ENCODE results near the gene NELL1. TPM values are rescaled to one million over a fixed set of nuclear protein-coding genes. Genes with fewer than 3 reads are reported as not detected.

NELL1 gene
- total RNA-seq, 3 donors from 2014 or later (not counting 1 experiment from before 2014, with no cell fraction given): not detected

DNA sequence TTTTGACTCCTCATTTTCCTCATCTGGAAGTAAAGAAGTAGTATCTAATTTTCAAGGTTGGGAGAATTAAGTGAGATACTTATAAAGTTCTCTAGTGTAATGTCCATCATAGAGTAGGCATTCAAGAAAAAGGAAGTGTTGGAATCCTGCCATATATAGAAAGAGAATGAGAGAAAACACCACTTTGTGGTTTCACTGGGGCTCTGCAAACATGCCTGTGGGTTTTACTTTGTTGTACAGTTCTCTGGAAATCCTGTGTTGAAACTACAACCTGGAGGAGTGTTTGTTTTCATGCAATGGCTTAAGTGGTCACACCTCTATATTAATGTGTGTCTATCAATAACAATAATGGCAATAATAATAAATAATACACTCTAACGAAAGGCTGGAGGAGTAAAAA is 741.7 kb downstream of the NELL1 start:
- Histone ChIP-seq H3K36me3 (ENCODE audit: control insufficient read depth, insufficient read depth, low read length) (no peaks in the 10 kb centered on the region), H3K9me3 (ENCODE audit: control insufficient read depth, insufficient read depth, low read length) (no peaks in the 10 kb centered on the region), H3K4me3 (ENCODE audit: low read length) (no peak overlapping the region), H3K27ac (ENCODE audit: low read length) (no peak overlapping the region), H3K27me3 (ENCODE audit: control insufficient read depth, insufficient read depth, low read length) (no peaks in the 10 kb centered on the region), H3K4me1 (ENCODE audit: control insufficient read depth, insufficient read depth, low read length) (no peaks in the 10 kb centered on the region)
- ATAC-seq (no peak), DNase-seq (no peak)
- H3K36me3 Mint-ChIP-seq: no peaks in the 10 kb centered on the region
- no peaks in the 10 kb centered on the region for H3K4me1 Mint-ChIP-seq
- TF ChIP-seq, protein P1, sequence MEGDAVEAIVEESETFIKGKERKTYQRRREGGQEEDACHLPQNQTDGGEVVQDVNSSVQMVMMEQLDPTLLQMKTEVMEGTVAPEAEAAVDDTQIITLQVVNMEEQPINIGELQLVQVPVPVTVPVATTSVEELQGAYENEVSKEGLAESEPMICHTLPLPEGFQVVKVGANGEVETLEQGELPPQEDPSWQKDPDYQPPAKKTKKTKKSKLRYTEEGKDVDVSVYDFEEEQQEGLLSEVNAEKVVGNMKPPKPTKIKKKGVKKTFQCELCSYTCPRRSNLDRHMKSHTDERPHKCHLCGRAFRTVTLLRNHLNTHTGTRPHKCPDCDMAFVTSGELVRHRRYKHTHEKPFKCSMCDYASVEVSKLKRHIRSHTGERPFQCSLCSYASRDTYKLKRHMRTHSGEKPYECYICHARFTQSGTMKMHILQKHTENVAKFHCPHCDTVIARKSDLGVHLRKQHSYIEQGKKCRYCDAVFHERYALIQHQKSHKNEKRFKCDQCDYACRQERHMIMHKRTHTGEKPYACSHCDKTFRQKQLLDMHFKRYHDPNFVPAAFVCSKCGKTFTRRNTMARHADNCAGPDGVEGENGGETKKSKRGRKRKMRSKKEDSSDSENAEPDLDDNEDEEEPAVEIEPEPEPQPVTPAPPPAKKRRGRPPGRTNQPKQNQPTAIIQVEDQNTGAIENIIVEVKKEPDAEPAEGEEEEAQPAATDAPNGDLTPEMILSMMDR (IDR thresholded peaks at IDR 0.05): no peak
- no CpG with 5 or more reads among the region's 1 CpG for WGBS (ENCODE audit: insufficient coverage)
- no peak overlapping the region for H3K27ac Mint-ChIP-seq
- H3K9me3 Mint-ChIP-seq: peaks cover 9 to 15% of the 10 kb centered on the region in 2 donors
- no peaks in the 10 kb centered on the region for H3K27me3 Mint-ChIP-seq (ENCODE audit: low read depth in 2 of 2)
- no peak overlapping the region for H3K4me3 Mint-ChIP-seq
- intact Hi-C loops (cut with micrococcal nuclease): no loop called here

DNA sequence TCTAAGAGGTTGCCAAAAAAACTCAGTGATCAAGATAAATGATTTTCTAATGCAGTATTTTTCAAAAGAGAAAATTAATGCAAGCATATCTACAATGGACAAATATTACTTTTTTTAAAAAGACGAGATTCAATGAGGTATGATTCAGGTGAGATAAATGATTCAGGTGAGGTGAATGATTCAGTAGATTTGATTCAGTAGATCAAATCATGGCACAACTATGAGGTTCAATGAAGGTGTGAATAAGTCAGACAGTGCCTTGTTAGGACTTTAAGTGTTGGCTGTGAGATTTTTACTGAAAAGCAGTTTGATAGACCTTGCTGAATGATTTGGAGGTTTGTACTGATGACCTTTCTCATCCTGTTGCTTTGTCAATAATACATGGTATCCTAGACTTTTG is 742.2 kb downstream of the NELL1 start:
- H3K27ac ChIP-seq (ENCODE audit: low read length): no peak overlapping the region
- H3K9me3 ChIP-seq (ENCODE audit: control insufficient read depth, insufficient read depth, low read length): no peaks in the 10 kb centered on the region
- H3K4me1 ChIP-seq (ENCODE audit: control insufficient read depth, insufficient read depth, low read length): no peaks in the 10 kb centered on the region
- Mint-ChIP-seq H3K36me3 (no peaks in the 10 kb centered on the region), H3K27ac (no peak overlapping the region), H3K4me3 (no peak overlapping the region), H3K9me3 (peaks cover 9 to 15% of the 10 kb centered on the region in 2 donors), H3K27me3 (ENCODE audit: low read depth in 2 of 2) (no peaks in the 10 kb centered on the region), H3K4me1 (no peaks in the 10 kb centered on the region)
- ATAC-seq: no peak
- no peaks in the 10 kb centered on the region for H3K27me3 ChIP-seq (ENCODE audit: control insufficient read depth, insufficient read depth, low read length)
- WGBS (ENCODE audit: insufficient coverage): 30% methylated on average over 1 of the region's 1 CpG
- TF ChIP-seq, protein P1 (IDR thresholded peaks at IDR 0.05): no peak
- no peaks in the 10 kb centered on the region for H3K36me3 ChIP-seq (ENCODE audit: control insufficient read depth, insufficient read depth, low read length)
- intact Hi-C loops (cut with micrococcal nuclease): no loop called here
- no peak for DNase-seq
- no peak overlapping the region for H3K4me3 ChIP-seq (ENCODE audit: low read length)

DNA sequence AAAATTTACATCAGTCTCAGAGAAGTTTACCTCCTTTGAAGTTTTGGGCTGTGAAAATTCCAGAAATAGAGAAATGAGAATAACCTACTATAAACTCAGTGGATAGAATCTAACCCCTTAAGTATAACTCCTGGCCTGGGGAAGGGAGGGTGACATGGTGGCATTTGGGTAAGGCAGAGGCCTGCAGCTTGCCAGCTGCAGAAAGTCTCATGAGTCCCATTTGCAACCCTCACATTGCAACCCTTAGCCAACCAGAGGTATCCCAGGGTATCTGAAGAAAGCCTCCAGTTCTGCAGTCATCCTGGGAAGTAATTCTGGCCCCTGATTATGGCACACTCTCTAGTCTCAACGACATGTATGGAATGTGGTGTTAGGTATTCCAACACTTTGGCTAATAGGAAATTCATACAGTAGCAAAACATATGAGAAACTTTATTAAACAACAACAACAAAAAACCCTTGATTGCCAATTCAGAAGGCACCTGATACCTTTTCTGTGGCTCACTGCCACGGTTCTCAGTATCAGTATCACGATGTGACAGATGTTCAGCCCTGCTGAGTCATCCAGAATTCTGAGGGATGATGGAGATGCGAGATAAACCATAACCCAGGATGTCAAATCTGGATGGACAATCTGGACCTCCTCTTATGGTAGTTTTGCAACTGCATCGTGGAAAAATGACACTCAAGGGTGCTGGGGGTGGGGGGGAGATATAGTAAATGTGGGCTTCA is 743.4 kb downstream of the NELL1 start:
- intact Hi-C loops (cut with micrococcal nuclease): no loop called here
- no peak overlapping the region for H3K4me3 ChIP-seq (ENCODE audit: low read length)
- H3K36me3 ChIP-seq (ENCODE audit: control insufficient read depth, insufficient read depth, low read length): no peaks in the 10 kb centered on the region
- H3K27me3 ChIP-seq (ENCODE audit: control insufficient read depth, insufficient read depth, low read length): no peaks in the 10 kb centered on the region
- DNase-seq (no peak), ATAC-seq (no peak)
- Mint-ChIP-seq H3K27ac (no peak overlapping the region), H3K9me3 (peaks cover 8 to 9% of the 10 kb centered on the region in 2 donors), H3K36me3 (no peaks in the 10 kb centered on the region), H3K27me3 (ENCODE audit: low read depth in 2 of 2) (no peaks in the 10 kb centered on the region), H3K4me3 (no peak overlapping the region), H3K4me1 (no peaks in the 10 kb centered on the region)
- TF ChIP-seq, protein P1 (IDR thresholded peaks at IDR 0.05): no peak
- H3K4me1 ChIP-seq (ENCODE audit: control insufficient read depth, insufficient read depth, low read length): no peaks in the 10 kb centered on the region
- H3K9me3 ChIP-seq (ENCODE audit: control insufficient read depth, insufficient read depth, low read length): no peaks in the 10 kb centered on the region
- no peak overlapping the region for H3K27ac ChIP-seq (ENCODE audit: low read length)
- WGBS (ENCODE audit: insufficient coverage): 41% methylated on average over 3 of the region's 5 CpGs

DNA sequence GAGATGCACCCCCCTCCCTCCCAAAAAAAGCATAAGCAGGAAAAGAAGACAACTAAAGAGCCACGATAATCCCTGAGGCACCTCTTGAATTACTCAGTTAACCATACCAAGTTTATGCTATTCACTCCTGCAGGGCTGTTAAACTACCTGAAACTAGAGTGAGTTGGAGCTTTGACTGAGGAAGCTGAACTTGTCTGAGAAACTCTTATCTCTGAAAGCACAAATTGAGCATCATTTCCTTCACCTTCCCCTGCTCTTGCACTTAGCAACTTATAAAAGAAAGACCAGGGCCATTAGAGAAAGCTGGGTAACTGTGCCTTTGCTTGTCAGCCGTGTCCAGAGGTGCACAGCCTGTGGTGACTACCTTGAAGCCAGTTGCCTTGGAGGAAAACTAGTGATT is 745.6 kb downstream of the NELL1 start:
- H3K4me1 Mint-ChIP-seq: no peaks in the 10 kb centered on the region
- Histone ChIP-seq H3K4me1 (ENCODE audit: control insufficient read depth, insufficient read depth, low read length) (no peaks in the 10 kb centered on the region), H3K36me3 (ENCODE audit: control insufficient read depth, insufficient read depth, low read length) (no peaks in the 10 kb centered on the region), H3K4me3 (ENCODE audit: low read length) (no peak overlapping the region), H3K27me3 (ENCODE audit: control insufficient read depth, insufficient read depth, low read length) (no peaks in the 10 kb centered on the region), H3K27ac (ENCODE audit: low read length) (no peak overlapping the region), H3K9me3 (ENCODE audit: control insufficient read depth, insufficient read depth, low read length) (no peaks in the 10 kb centered on the region)
- no peak overlapping the region for H3K27ac Mint-ChIP-seq
- DNase-seq: no peak
- H3K36me3 Mint-ChIP-seq: peaks cover 2% of the 10 kb centered on the region
- no peak overlapping the region for H3K4me3 Mint-ChIP-seq
- WGBS (ENCODE audit: insufficient coverage): 6% methylated on average over 1 of the region's 2 CpGs
- TF ChIP-seq, protein P1 (IDR thresholded peaks at IDR 0.05): no peak
- ATAC-seq: no peak
- H3K27me3 Mint-ChIP-seq (ENCODE audit: low read depth in 2 of 2): no peaks in the 10 kb centered on the region
- peaks cover 7 to 9% of the 10 kb centered on the region in 2 donors for H3K9me3 Mint-ChIP-seq
- intact Hi-C loops (cut with micrococcal nuclease): no loop called here

Data from natural killer cell (primary cell).